MCF 10A (cell line): ENCODE results near the gene TMEM209. TPM values are rescaled to one million over a fixed set of nuclear protein-coding genes. Genes with fewer than 3 reads are reported as not detected.

ENCODE experiments used
- BruUV-seq: library from RNA; stranded (reverse); fragments of 400-500 nt; replicated peaks from 2 replicates; lab custom pipeline; 2021; lab: Mats Ljungman, UMichigan
- CTCF ChIA-PET: fragments of 300-600 bp; sonication (Branson Sonifier 250); formaldehyde crosslinking; extraction: SDS; loops from one replicate; lab custom pipeline; 2021; ENCODE audit warnings: antibody characterized with exemption, inconsistent platforms; lab: Yijun Ruan, JAX
- POLR2A ChIA-PET: fragments of 300-600, 350-650 bp; sonication (Branson Sonifier 250); formaldehyde crosslinking; extraction: SDS; loops from one replicate; lab custom pipeline; 2020; ENCODE audit warnings: antibody characterized with exemption, inconsistent platforms; lab: Yijun Ruan, JAX
- DNase-seq: peaks from one replicate; pipeline ENCODE4 v3.0.0-alpha.2; 2018; ENCODE audit not compliant: unreplicated experiment
- H3K27ac Mint-ChIP-seq: one replicate; pipeline ENCODE4 v1.8.0; 2022; ENCODE audit warnings: mild to moderate bottlenecking, low read depth, mixed read lengths; ENCODE audit not compliant: unreplicated experiment
- H3K27me3 Mint-ChIP-seq: one replicate; pipeline ENCODE4 v1.8.0; 2022; ENCODE audit warnings: mixed read lengths; ENCODE audit not compliant: insufficient read depth, unreplicated experiment
- H3K36me3 Mint-ChIP-seq: one replicate; pipeline ENCODE4 v1.8.0; 2022; ENCODE audit warnings: mild to moderate bottlenecking, moderate library complexity, mixed read lengths; ENCODE audit not compliant: insufficient read depth, unreplicated experiment
- H3K4me1 Mint-ChIP-seq: one replicate; pipeline ENCODE4 v1.8.0; 2022; ENCODE audit warnings: mixed read lengths; ENCODE audit not compliant: insufficient read depth, unreplicated experiment
- H3K4me3 Mint-ChIP-seq: one replicate; pipeline ENCODE4 v1.8.0; 2022; ENCODE audit warnings: mild to moderate bottlenecking, moderate library complexity, mixed read lengths; ENCODE audit not compliant: unreplicated experiment
- H3K9me3 Mint-ChIP-seq: one replicate; pipeline ENCODE4 v1.8.0; 2022; ENCODE audit warnings: mixed read lengths; ENCODE audit not compliant: unreplicated experiment
- intact Hi-C: fragments of 100-400 bp; cut with micrococcal nuclease; formaldehyde crosslinking; loops from 2 replicates; pipeline ENCODE4 v1.14.1; 2022
- total RNA-seq: library from RNA; stranded (reverse); gene quantifications from 2 replicates; pipeline ENCODE4 v1.2.3, GENCODE V29; 2022
- TF ChIP-seq, protein P1 (sequence below): fragments of 200-600 bp; IDR thresholded peaks from one replicate; pipeline ENCODE4 v1.8.0; 2022; ENCODE audit warnings: antibody characterized with exemption, mild to moderate bottlenecking; ENCODE audit not compliant: unreplicated experiment

The TMEM209 gene
- total RNA-seq, 1 experiment from 2014 or later, result 38.3 TPM

- intact Hi-C loops, result no loop called here
- Mint-ChIP-seq H3K4me3 (no peak overlapping the region), H3K27ac (peak overlapping the region; percentile 63), H3K4me1 (peaks cover 7% of the 10 kb centered on the region), H3K36me3 (peaks cover 12% of the 10 kb centered on the region), H3K9me3 (no peaks in the 10 kb centered on the region), H3K27me3 (no peaks in the 10 kb centered on the region)
- BruUV-seq, result no TSS peak
- TF ChIP-seq, protein P1, sequence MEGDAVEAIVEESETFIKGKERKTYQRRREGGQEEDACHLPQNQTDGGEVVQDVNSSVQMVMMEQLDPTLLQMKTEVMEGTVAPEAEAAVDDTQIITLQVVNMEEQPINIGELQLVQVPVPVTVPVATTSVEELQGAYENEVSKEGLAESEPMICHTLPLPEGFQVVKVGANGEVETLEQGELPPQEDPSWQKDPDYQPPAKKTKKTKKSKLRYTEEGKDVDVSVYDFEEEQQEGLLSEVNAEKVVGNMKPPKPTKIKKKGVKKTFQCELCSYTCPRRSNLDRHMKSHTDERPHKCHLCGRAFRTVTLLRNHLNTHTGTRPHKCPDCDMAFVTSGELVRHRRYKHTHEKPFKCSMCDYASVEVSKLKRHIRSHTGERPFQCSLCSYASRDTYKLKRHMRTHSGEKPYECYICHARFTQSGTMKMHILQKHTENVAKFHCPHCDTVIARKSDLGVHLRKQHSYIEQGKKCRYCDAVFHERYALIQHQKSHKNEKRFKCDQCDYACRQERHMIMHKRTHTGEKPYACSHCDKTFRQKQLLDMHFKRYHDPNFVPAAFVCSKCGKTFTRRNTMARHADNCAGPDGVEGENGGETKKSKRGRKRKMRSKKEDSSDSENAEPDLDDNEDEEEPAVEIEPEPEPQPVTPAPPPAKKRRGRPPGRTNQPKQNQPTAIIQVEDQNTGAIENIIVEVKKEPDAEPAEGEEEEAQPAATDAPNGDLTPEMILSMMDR, result no peak
- POLR2A ChIA-PET, result interaction anchor here (0.9 kb wide), 1 partner anchor 16 kb away, joined by 4 read pairs; no protein-coding TSS in a partner anchor
- CTCF ChIA-PET, result no interaction called here
- DNase-seq, result no peak
Observed at GRCh38 chr7:130143986-130144311, 61.3 kb downstream of the TMEM209 start.

DNA sequence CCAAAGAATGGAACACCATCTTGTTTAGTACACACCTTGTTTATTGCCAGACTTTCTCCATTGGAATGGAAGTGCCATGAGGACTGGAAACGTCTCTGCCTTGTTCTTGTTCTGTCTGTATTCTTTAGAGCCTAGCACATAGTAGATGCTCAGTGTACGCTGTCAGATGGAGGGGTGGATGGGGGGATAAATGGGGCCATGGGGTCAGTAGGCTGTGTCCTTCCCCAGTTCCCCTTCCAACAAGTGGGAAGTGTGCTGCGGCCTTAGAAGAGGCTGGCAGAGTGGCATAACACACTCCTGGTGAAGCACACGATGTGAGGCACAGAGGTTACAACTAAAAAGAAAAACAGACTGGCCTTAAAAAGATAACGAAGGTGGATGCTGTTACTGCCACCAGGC lies 61.9 kb downstream of the TMEM209 start:
- no peak overlapping the region for H3K4me3 Mint-ChIP-seq
- no peaks in the 10 kb centered on the region for H3K27me3 Mint-ChIP-seq
- TF ChIP-seq, protein P1, result no peak
- H3K27ac Mint-ChIP-seq, result no peak overlapping the region
- ChIA-PET POLR2A (no interaction called here), CTCF (no interaction called here)
- DNase-seq, result no peak
- H3K36me3 Mint-ChIP-seq, result peaks cover 15% of the 10 kb centered on the region
- no peaks in the 10 kb centered on the region for H3K9me3 Mint-ChIP-seq
- no TSS peak for BruUV-seq
- intact Hi-C loops, result no loop called here
- peaks cover 7% of the 10 kb centered on the region for H3K4me1 Mint-ChIP-seq

DNA sequence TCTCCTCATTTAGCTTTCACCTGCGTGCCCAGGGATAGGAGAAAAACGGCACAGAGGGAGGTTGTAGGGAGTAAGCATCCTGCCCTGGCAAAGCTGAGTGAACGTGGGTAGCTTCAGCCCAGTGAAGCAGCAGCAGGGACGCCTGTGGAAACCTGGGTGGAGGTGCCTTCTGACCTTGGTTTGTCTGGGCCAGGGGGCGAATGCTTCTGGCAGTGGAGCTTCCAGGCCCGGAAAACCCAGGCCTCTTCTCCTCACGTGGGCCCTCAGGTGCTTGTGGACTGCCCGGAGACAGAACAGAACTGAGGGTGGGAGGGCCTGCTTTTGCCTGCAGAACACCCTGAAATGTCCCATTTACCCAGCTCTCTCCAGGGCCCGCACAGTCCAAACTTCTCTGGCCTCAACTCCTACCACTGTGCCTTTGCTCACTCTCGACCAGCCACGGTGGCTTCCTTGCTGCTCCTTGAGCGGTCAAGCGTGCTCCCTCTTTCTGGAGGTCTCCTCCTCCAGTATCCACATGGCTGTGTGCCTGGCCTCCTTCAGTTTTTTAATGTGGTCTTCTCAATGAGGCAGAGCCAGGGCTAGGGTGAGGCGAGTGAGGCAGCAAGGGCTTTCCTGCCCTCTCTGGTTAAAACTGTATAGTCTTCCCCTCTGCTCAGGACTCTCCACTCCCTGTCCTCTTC lies 62.4 kb downstream of the TMEM209 start:
- no peak for DNase-seq
- ChIA-PET POLR2A (interaction anchor here (0.6 kb wide), 2 partner anchors 11 to 851 kb away, joined by 4 to 5 read pairs; no protein-coding TSS in a partner anchor), CTCF (interaction anchor here (0.5 kb wide), 1 partner anchor 31 kb away, joined by 4 read pairs; no protein-coding TSS in a partner anchor)
- H3K27ac Mint-ChIP-seq, result no peak overlapping the region
- no TSS peak for BruUV-seq
- H3K27me3 Mint-ChIP-seq, result no peaks in the 10 kb centered on the region
- H3K4me1 Mint-ChIP-seq, result peaks cover 7% of the 10 kb centered on the region
- H3K36me3 Mint-ChIP-seq, result peaks cover 15% of the 10 kb centered on the region
- H3K9me3 Mint-ChIP-seq, result no peaks in the 10 kb centered on the region
- H3K4me3 Mint-ChIP-seq, result no peak overlapping the region
- TF ChIP-seq, protein P1, result no peak
- intact Hi-C loops, result no loop called here

DNA sequence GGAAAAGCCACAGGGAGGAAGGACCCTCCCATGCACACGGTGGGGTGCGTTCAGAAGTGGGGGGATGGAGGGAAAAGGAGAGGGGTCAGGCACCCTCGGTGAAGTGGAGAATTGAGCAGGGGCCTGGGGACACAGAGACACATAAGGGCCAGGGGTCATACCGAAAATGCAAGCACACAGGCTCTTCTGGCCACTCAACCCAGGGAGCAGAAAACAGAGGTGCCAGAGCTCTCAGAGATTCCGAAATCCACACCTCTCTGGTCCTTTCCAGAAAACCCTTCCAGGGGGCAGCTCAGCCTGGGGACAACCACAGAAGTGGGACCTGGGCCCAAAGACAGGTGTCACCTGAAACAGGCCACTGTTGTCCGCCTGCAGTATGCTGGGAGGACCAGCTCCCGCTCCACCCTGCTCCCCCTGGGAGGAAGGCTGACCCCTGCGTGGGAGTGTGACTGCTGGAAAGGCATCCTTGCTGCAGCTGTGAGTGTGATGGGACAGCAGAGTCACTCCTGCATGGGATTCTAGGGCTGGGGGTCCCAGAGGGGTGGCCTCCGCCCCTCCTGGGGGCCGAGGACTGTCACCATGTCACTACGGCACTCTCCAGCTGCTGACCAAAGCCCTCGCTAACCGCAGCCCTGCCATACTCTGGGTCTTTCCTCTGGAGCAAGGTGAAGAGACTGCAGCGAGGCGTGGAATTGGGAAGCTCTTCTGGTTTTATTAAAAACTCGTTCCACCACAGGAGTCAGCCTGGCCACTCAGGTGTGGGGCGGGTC lies 63.1 kb downstream of the TMEM209 start:
- CTCF ChIA-PET, result interaction anchor here (0.5 to 0.9 kb wide), 2 partner anchors 31 to 43 kb away, joined by 4 read pairs; no protein-coding TSS in a partner anchor
- H3K27ac Mint-ChIP-seq, result no peak overlapping the region
- intact Hi-C loops, result no loop called here
- H3K9me3 Mint-ChIP-seq, result no peaks in the 10 kb centered on the region
- DNase-seq, result no peak
- TF ChIP-seq, protein P1, result no peak
- H3K4me3 Mint-ChIP-seq, result no peak overlapping the region
- H3K27me3 Mint-ChIP-seq, result no peaks in the 10 kb centered on the region
- peaks cover 15% of the 10 kb centered on the region for H3K36me3 Mint-ChIP-seq
- POLR2A ChIA-PET, result interaction anchor here (0.6 kb wide), 3 partner anchors 10 to 1407 kb away, joined by 3 to 5 read pairs (median 4); no protein-coding TSS in a partner anchor
- no TSS peak for BruUV-seq
- H3K4me1 Mint-ChIP-seq, result peaks cover 7% of the 10 kb centered on the region
